NCI-H128 (cell line): Measurements from ENCODE around the gene SMARCAD1.

Source experiments
- DNase-seq: peaks from one replicate; lab custom pipeline; 2025; ENCODE audit not compliant: unreplicated experiment; lab: John Stamatoyannopoulos, UW

Gene SMARCAD1

GRCh38 chr4:94207469-94208224, at the start of gene SMARCAD1:
SMARCAD1 (plus strand) TSS chr4:94207865; CDS start chr4:94208395, 530 bp downstream.
- peak; percentile 75 for DNase-seq

GRCh38 chr4:94158883-94159282, 48.8 kb upstream of the SMARCAD1 start:
- no peak for DNase-seq

- DNase-seq = no peak
Observed at GRCh38 chr4:94159790-94160189, 47.9 kb upstream of the SMARCAD1 start.

- DNase-seq = no peak
Observed at GRCh38 chr4:94160774-94161173, 46.9 kb upstream of the SMARCAD1 start.

GRCh38 chr4:94165256-94165655, 42.4 kb upstream of the SMARCAD1 start:
- no peak for DNase-seq

- DNase-seq = no peak
Observed at GRCh38 chr4:94168321-94168720, 39.3 kb upstream of the SMARCAD1 start.

- DNase-seq = no peak
Observed at GRCh38 chr4:94169803-94170372, 37.8 kb upstream of the SMARCAD1 start.

- DNase-seq = no peak
Observed at GRCh38 chr4:94171616-94172015, 36.0 kb upstream of the SMARCAD1 start.

GRCh38 chr4:94175553-94176261, 32.0 kb upstream of the SMARCAD1 start:
- DNase-seq = no peak

GRCh38 chr4:94177822-94178221, 29.8 kb upstream of the SMARCAD1 start:
- no peak for DNase-seq

GRCh38 chr4:94181815-94182214, 25.9 kb upstream of the SMARCAD1 start:
- no peak for DNase-seq

- no peak for DNase-seq
Observed at GRCh38 chr4:94202769-94203168, 4.9 kb upstream of the SMARCAD1 start.

GRCh38 chr4:94208266-94208665, 601 bp downstream of the SMARCAD1 start:
- no peak for DNase-seq

GRCh38 chr4:94208918-94209317, 1.3 kb downstream of the SMARCAD1 start:
- DNase-seq = no peak

- DNase-seq = no peak
Observed at GRCh38 chr4:94211861-94212260, 4.2 kb downstream of the SMARCAD1 start.

- DNase-seq = no peak
Observed at GRCh38 chr4:94214703-94215319, 7.1 kb downstream of the SMARCAD1 start.

GRCh38 chr4:94216394-94216793, 8.7 kb downstream of the SMARCAD1 start:
- no peak for DNase-seq

GRCh38 chr4:94219402-94219801, 11.7 kb downstream of the SMARCAD1 start:
- no peak for DNase-seq

GRCh38 chr4:94221916-94222315, 14.3 kb downstream of the SMARCAD1 start:
- no peak for DNase-seq

GRCh38 chr4:94225449-94225848, 17.8 kb downstream of the SMARCAD1 start:
- DNase-seq = no peak

- no peak for DNase-seq
Observed at GRCh38 chr4:94226763-94227162, 19.1 kb downstream of the SMARCAD1 start.
